H9 (cell line): ENCODE data around the gene CLUH. TPM values are rescaled to one million over a fixed set of nuclear protein-coding genes. Genes with fewer than 3 reads are reported as not detected.

Source experiments
- DNase-seq: peaks from one replicate; pipeline ENCODE4 v3.0.0-alpha.2; 2017
- H2AFZ ChIP-seq: one replicate; pipeline ENCODE4 v1.6.1; 2013; ENCODE audit warnings: mild to moderate bottlenecking, low read length, control low read depth, moderate library complexity
- H2AK5ac ChIP-seq: 2 replicates; pipeline ENCODE4 v1.6.1; 2013; ENCODE audit warnings: low read length, control low read depth, mixed read lengths; ENCODE audit not compliant: insufficient read length
- H2BK120ac ChIP-seq: one replicate; pipeline ENCODE4 v1.6.1; 2013; ENCODE audit warnings: low read depth, mild to moderate bottlenecking, low read length, control low read depth, inconsistent platforms; ENCODE audit not compliant: poor library complexity, severe bottlenecking
- H2BK12ac ChIP-seq: 2 replicates; pipeline ENCODE4 v1.6.1; 2013; ENCODE audit warnings: low read length, control low read depth, mixed read lengths, low read depth; ENCODE audit not compliant: insufficient read length
- H2BK15ac ChIP-seq: 2 replicates; pipeline ENCODE4 v1.6.1; 2013; ENCODE audit warnings: low read depth, low read length, control low read depth
- H2BK20ac ChIP-seq: one replicate; pipeline ENCODE4 v1.6.1; 2013; ENCODE audit warnings: low read depth, mild to moderate bottlenecking, low read length, control low read depth, inconsistent platforms; ENCODE audit not compliant: poor library complexity, severe bottlenecking
- H2BK5ac ChIP-seq: 2 replicates; pipeline ENCODE4 v1.6.1; 2013; ENCODE audit warnings: low read length, control low read depth, mixed read lengths; ENCODE audit not compliant: insufficient read length
- H3K14ac ChIP-seq: 2 replicates; pipeline ENCODE4 v1.6.1; 2013; ENCODE audit warnings: low read length, control low read depth; ENCODE audit not compliant: insufficient read depth
- H3K18ac ChIP-seq: 2 replicates; pipeline ENCODE4 v1.6.1; 2013; ENCODE audit warnings: low read depth, mild to moderate bottlenecking, mixed read lengths, low read length, control low read depth; ENCODE audit not compliant: insufficient read length
- H3K23ac ChIP-seq: 2 replicates; pipeline ENCODE4 v1.6.1; 2013; ENCODE audit warnings: low read length, control low read depth, mixed read lengths, low read depth; ENCODE audit not compliant: insufficient read length
- H3K23me2 ChIP-seq: 2 replicates; pipeline ENCODE4 v1.6.1; 2013; ENCODE audit warnings: low read depth, mild to moderate bottlenecking, mixed read lengths, low read length, control low read depth; ENCODE audit not compliant: insufficient read length, poor library complexity, severe bottlenecking
- H3K27ac ChIP-seq: 2 replicates; pipeline ENCODE4 v1.5.1; 2013; ENCODE audit warnings: low read length, control low read depth, mixed read lengths, low read depth; ENCODE audit not compliant: insufficient read length
- H3K27me3 ChIP-seq: 2 replicates; pipeline ENCODE4 v1.6.1; 2013; ENCODE audit warnings: low read length, control low read depth, inconsistent platforms; ENCODE audit not compliant: insufficient read depth
- H3K4ac ChIP-seq: 2 replicates; pipeline ENCODE4 v1.6.1; 2013; ENCODE audit warnings: low read depth, mild to moderate bottlenecking, control low read depth, inconsistent platforms, low read length, moderate library complexity
- H3K4me1 ChIP-seq: 2 replicates; pipeline ENCODE4 v1.6.1; 2013; ENCODE audit warnings: low read length, control low read depth, inconsistent platforms; ENCODE audit not compliant: insufficient read depth
- H3K4me2 ChIP-seq: 2 replicates; pipeline ENCODE4 v1.6.1; 2013; ENCODE audit warnings: low read length, control low read depth, mixed read lengths; ENCODE audit not compliant: insufficient read length, insufficient read depth
- H3K56ac ChIP-seq: 2 replicates; pipeline ENCODE4 v1.6.1; 2013; ENCODE audit warnings: low read depth, mild to moderate bottlenecking, mixed read lengths, low read length, control low read depth; ENCODE audit not compliant: insufficient read length
- H3K79me1 ChIP-seq: 2 replicates; pipeline ENCODE4 v1.6.1; 2013; ENCODE audit warnings: low read depth, mild to moderate bottlenecking, moderate library complexity, low read length, control low read depth, inconsistent platforms; ENCODE audit not compliant: insufficient read depth, poor library complexity, severe bottlenecking
- H3K79me2 ChIP-seq: 2 replicates; pipeline ENCODE4 v1.6.1; 2013; ENCODE audit warnings: low read length, control low read depth, inconsistent platforms; ENCODE audit not compliant: insufficient read depth
- H3K9ac ChIP-seq: 2 replicates; pipeline ENCODE4 v1.6.1; 2013; ENCODE audit warnings: low read length, control low read depth, mixed read lengths; ENCODE audit not compliant: insufficient read length; ENCODE audit errors: extremely low read depth
- H3K9me3 ChIP-seq: one replicate; pipeline ENCODE4 v1.6.1; 2013; ENCODE audit warnings: low read depth, low read length, inconsistent platforms; ENCODE audit not compliant: control insufficient read depth
- H3T11ph ChIP-seq: one replicate; pipeline ENCODE4 v1.6.1; 2013; ENCODE audit warnings: mild to moderate bottlenecking, low read length, control low read depth, inconsistent platforms
- H4K20me1 ChIP-seq: one replicate; pipeline ENCODE4 v1.6.1; 2013; ENCODE audit not compliant: control insufficient read depth, insufficient read length, insufficient read depth
- H4K5ac ChIP-seq: 2 replicates; pipeline ENCODE4 v1.6.1; 2013; ENCODE audit warnings: low read depth, mild to moderate bottlenecking, mixed read lengths, low read length, control low read depth; ENCODE audit not compliant: insufficient read length
- H4K8ac ChIP-seq: replicated peaks from 2 replicates; pipeline ENCODE4 v1.6.1; 2013; ENCODE audit warnings: low read length, control low read depth, mixed read lengths, low read depth; ENCODE audit not compliant: insufficient read length
- H4K91ac ChIP-seq: 2 replicates; pipeline ENCODE4 v1.6.1; 2013; ENCODE audit warnings: low read depth, mild to moderate bottlenecking, moderate library complexity, mixed read lengths, low read length, control low read depth; ENCODE audit not compliant: insufficient read length
- H3K27ac Mint-ChIP-seq, 3 experiments: 2 replicates in 2 of 3; 3 replicates in 1 of 3; pipeline ENCODE4 v1.8.0; 2020 to 2021; ENCODE audit warnings: mixed read lengths in 3 of 3, mild to moderate bottlenecking in 1 of 3, moderate library complexity in 1 of 3
- H3K27me3 Mint-ChIP-seq: 2 replicates; pipeline ENCODE4 v1.8.0; 2021; ENCODE audit warnings: low read depth, mild to moderate bottlenecking, moderate library complexity, mixed read lengths
- H3K36me3 Mint-ChIP-seq, 3 experiments: 2 replicates in 2 of 3; 3 replicates in 1 of 3; pipeline ENCODE4 v1.8.0; 2020 to 2021; ENCODE audit warnings: low read depth in 3 of 3, mixed read lengths in 3 of 3; ENCODE audit not compliant: insufficient read depth in 1 of 3
- H3K4me1 Mint-ChIP-seq, 2 experiments: 2 replicates each; pipeline ENCODE4 v1.8.0; 2020; ENCODE audit warnings: mixed read lengths in 2 of 2
- H3K4me3 Mint-ChIP-seq, 2 experiments: 2 replicates in 1 of 2; 3 replicates in 1 of 2; pipeline ENCODE4 v1.8.0; 2020 to 2021; ENCODE audit warnings: mild to moderate bottlenecking in 2 of 2, mixed read lengths in 2 of 2, moderate library complexity in 1 of 2
- H3K9me3 Mint-ChIP-seq, 2 experiments: 2 replicates in 1 of 2; 3 replicates in 1 of 2; pipeline ENCODE4 v1.8.0; 2020; ENCODE audit warnings: mild to moderate bottlenecking in 2 of 2, mixed read lengths in 2 of 2, moderate library complexity in 1 of 2
- CTCF ChIP-seq: fragments of 200-600 bp; sonication (generic); conservative IDR thresholded peaks from 3 replicates; pipeline ENCODE4 v1.8.0; 2021; ENCODE audit warnings: antibody characterized with exemption, mild to moderate bottlenecking
- WGBS: extraction: QIAGEN DNeasy Blood & Tissue Kit; methylation state at CpG from one replicate; pipeline ENCODE4 v1.1.7; 2013; ENCODE audit warnings: missing lambda C conversion rate, low lambda C conversion rate, mixed read lengths; ENCODE audit not compliant: insufficient read length; ENCODE audit errors: extremely low coverage; 5-methylcytosine and 5-hydroxymethylcytosine counted together
- total RNA-seq: library from RNA; stranded (reverse); gene quantifications from 2 replicates; pipeline ENCODE4 v1.2.1, GENCODE V29; 2021

The CLUH gene
- total RNA-seq, 1 experiment from 2014 or later, result 91.3 TPM

GRCh38 chr17:2712300-2713043 lies 908 bp upstream of the CLUH start:
- no peaks in the 10 kb centered on the region; a peak in 1 of 5 replicates for H3K9me3 Mint-ChIP-seq
- Histone ChIP-seq H4K20me1 (no peaks in the 10 kb centered on the region), H2BK12ac (no peak overlapping the region), H3K23ac (no peak overlapping the region), H3T11ph (no peak overlapping the region), H4K5ac (no peak overlapping the region), H2BK15ac (no peak overlapping the region), H3K4ac (no peak overlapping the region), H3K79me1 (no peaks in the 10 kb centered on the region), H3K9me3 (no peaks in the 10 kb centered on the region), H2BK20ac (no peak overlapping the region), H3K27me3 (no peaks in the 10 kb centered on the region; the same call in 1 of the 2 replicates), H4K91ac (no peak overlapping the region), H3K23me2 (peaks cover 13% of the 10 kb centered on the region), H2AFZ (no peak overlapping the region), H2AK5ac (no peak overlapping the region), H3K79me2 (peaks cover 16% of the 10 kb centered on the region; the same call in 1 of the 2 replicates), H3K56ac (no peak overlapping the region), H3K27ac (no peak overlapping the region), H3K9ac (no peak overlapping the region), H3K4me2 (peak overlapping the region; percentile 61), H3K14ac (no peak overlapping the region; the same call in 1 of the 2 replicates), H2BK5ac (no peak overlapping the region), H2BK120ac (no peak overlapping the region), H3K4me1 (peaks cover 4% of the 10 kb centered on the region; the same call in 1 of the 2 replicates), H4K8ac (no peak overlapping the region), H3K18ac (no peak overlapping the region)
- peak overlapping the region; percentile 72 to 85 for H3K4me3 Mint-ChIP-seq
- no CpG with 5 or more reads among the region's 36 CpGs for WGBS
- peaks cover 36 to 47% of the 10 kb centered on the region in 2 experiments for H3K4me1 Mint-ChIP-seq
- peaks cover 16% of the 10 kb centered on the region for H3K27me3 Mint-ChIP-seq
- DNase-seq, result no peak
- TF ChIP-seq CTCF, result no peak
- peak overlapping the region in 2 of 3 experiments; percentile 3 to 69; a peak in 2 of 7 replicates for H3K27ac Mint-ChIP-seq
- H3K36me3 Mint-ChIP-seq, result peaks cover 0 to 2% (median 0%) of the 10 kb centered on the region in 3 experiments; a peak in 1 of 7 replicates
